GM23248 (cell line): ENCODE data around the gene ENPP5. TPM values are rescaled to one million over a fixed set of nuclear protein-coding genes. Genes with fewer than 3 reads are reported as not detected.

Experiments
- DNase-seq: peaks from one replicate; pipeline ENCODE4 v3.0.0-alpha.2; 2015
- H2AFZ ChIP-seq: fragments of 200-600 bp; sonication (generic); 2 replicates; pipeline ENCODE4 v1.6.1; 2016; ENCODE audit warnings: antibody characterized with exemption
- H3F3A ChIP-seq: fragments of 200-600 bp; sonication (generic); 2 replicates; pipeline ENCODE4 v1.6.1; 2016; ENCODE audit warnings: mild to moderate bottlenecking, antibody characterized with exemption, mixed run types; ENCODE audit not compliant: insufficient read depth
- H3K27ac ChIP-seq: fragments of 200-600 bp; sonication (generic); 2 replicates; pipeline ENCODE4 v1.5.1; 2016; ENCODE audit warnings: mild to moderate bottlenecking
- H3K27me3 ChIP-seq: fragments of 200-600 bp; sonication (generic); replicated peaks from 2 replicates; pipeline ENCODE4 v1.6.1; 2016; ENCODE audit warnings: mild to moderate bottlenecking; ENCODE audit not compliant: insufficient read depth
- H3K36me3 ChIP-seq: fragments of 200-600 bp; sonication (generic); 2 replicates; pipeline ENCODE4 v1.6.1; 2016; ENCODE audit warnings: low read depth, mild to moderate bottlenecking
- H3K4me1 ChIP-seq: fragments of 200-600 bp; sonication (generic); 2 replicates; pipeline ENCODE4 v1.6.1; 2016; ENCODE audit warnings: mild to moderate bottlenecking; ENCODE audit not compliant: insufficient read depth
- H3K4me2 ChIP-seq: fragments of 200-600 bp; sonication (generic); one replicate; pipeline ENCODE4 v1.6.1; 2016; ENCODE audit warnings: mild to moderate bottlenecking; ENCODE audit not compliant: unreplicated experiment
- H3K4me3 ChIP-seq: fragments of 200-600 bp; sonication (generic); 2 replicates; pipeline ENCODE4 v1.5.1; 2016; ENCODE audit warnings: mild to moderate bottlenecking
- H3K79me2 ChIP-seq: fragments of 200-600 bp; sonication (generic); 2 replicates; pipeline ENCODE4 v1.6.1; 2016; ENCODE audit warnings: mild to moderate bottlenecking; ENCODE audit not compliant: insufficient read depth
- H3K9ac ChIP-seq: fragments of 200-600 bp; sonication (generic); 2 replicates; pipeline ENCODE4 v1.6.1; 2016; ENCODE audit warnings: mild to moderate bottlenecking
- H3K9me2 ChIP-seq: fragments of 200-600 bp; sonication (generic); 2 replicates; pipeline ENCODE4 v1.6.1; 2016; ENCODE audit warnings: mixed run types, mild to moderate bottlenecking, moderate library complexity; ENCODE audit not compliant: insufficient read depth
- H3K9me3 ChIP-seq: fragments of 200-600 bp; sonication (generic); one replicate; pipeline ENCODE4 v1.6.1; 2017; ENCODE audit warnings: low read depth
- H4K20me1 ChIP-seq: fragments of 200-600 bp; sonication (generic); 2 replicates; pipeline ENCODE4 v1.6.0; 2016; ENCODE audit not compliant: insufficient read depth
- EZH2 ChIP-seq: fragments of 200-600 bp; sonication (generic); IDR thresholded peaks from 2 replicates; pipeline ENCODE4 v1.6.1; 2018; ENCODE audit warnings: antibody characterized with exemption, mild to moderate bottlenecking; ENCODE audit not compliant: insufficient read depth, poor library complexity, severe bottlenecking
- EZH2phosphoT487 ChIP-seq: fragments of 200-600 bp; sonication (generic); IDR thresholded peaks from 2 replicates; pipeline ENCODE4 v1.6.1; 2018; ENCODE audit warnings: antibody characterized with exemption, moderate library complexity, mild to moderate bottlenecking, low read depth; ENCODE audit not compliant: insufficient read depth
- WGBS, 2 experiments: methylation state at CpG; one replicate each; pipeline ENCODE4 v1.1.6; 2015 to 2017; ENCODE audit warnings: low lambda C conversion rate in 2 of 2, low coverage in 1 of 2; ENCODE audit errors: missing lambda C conversion rate in 2 of 2; 5-methylcytosine and 5-hydroxymethylcytosine counted together
- in situ Hi-C: fragments of 300-500 bp; cut with MboI; formaldehyde crosslinking; loops from 2 replicates; pipeline ENCODE4 v1.15.0; 2020
- polyA plus RNA-seq: library from polyadenylated mRNA; unstranded; fragments of >200 nt; fragmentation: Nextera tagmentation; extraction: Ambion mirVana; gene quantifications from 2 replicates; pipeline ENCODE4 v1.2.1, GENCODE V29; 2016
- total RNA-seq: library from RNA; depleted of rRNA; stranded (reverse); fragments of >200 nt; shearing (Covaris generic); gene quantifications from 2 replicates; pipeline ENCODE4 v1.2.3, GENCODE V29; 2014

The ENPP5 gene
- total and polyA plus RNA-seq, 2 experiments from 2014 or later, result 0.24 TPM; not detected in 1

GRCh38 chr6:46144270-46144669 lies 26.5 kb downstream of the ENPP5 start:
- Histone ChIP-seq H3K27me3 (no peaks in the 10 kb centered on the region), H3K9ac (no peak overlapping the region), H3K9me2 (no peaks in the 10 kb centered on the region), H3K4me3 (no peak overlapping the region), H3F3A (no peaks in the 10 kb centered on the region), H3K27ac (no peak overlapping the region), H3K4me1 (no peaks in the 10 kb centered on the region), H3K36me3 (no peaks in the 10 kb centered on the region), H3K9me3 (no peaks in the 10 kb centered on the region), H3K4me2 (no peak overlapping the region), H3K79me2 (no peaks in the 10 kb centered on the region), H4K20me1 (no peaks in the 10 kb centered on the region), H2AFZ (no peak overlapping the region)
- DNase-seq, result no peak
- WGBS, 2 experiments, result 82 to 95% methylated on average over 1 of the region's 1 CpG
- TF ChIP-seq EZH2phosphoT487 (no peak), EZH2 (no peak)
- in situ Hi-C loops, result no loop called here

DNA sequence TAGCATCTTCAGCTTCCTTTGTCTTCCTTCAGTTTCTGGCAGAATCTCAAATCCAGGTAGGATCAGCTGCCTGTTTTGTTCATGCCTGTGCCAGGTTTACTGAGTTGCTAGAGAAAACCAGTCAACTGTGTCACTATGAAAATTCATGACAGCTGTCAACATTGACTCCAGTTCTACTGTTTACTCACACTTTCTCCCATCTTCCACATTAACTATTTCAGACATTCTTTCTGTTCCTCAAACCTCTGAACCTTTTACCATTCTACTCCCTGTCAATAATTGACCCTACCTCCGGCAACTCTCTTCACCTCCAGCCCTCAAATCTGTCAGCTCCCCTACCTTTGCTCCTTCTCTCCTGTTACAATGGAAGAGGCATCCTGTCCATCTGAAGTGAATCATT lies 32.5 kb downstream of the ENPP5 start:
- Histone ChIP-seq H2AFZ (no peak overlapping the region), H3K27ac (no peak overlapping the region), H3K27me3 (no peaks in the 10 kb centered on the region; the same call in 1 of the 2 replicates), H3K4me3 (no peak overlapping the region), H4K20me1 (no peaks in the 10 kb centered on the region), H3K9me2 (no peaks in the 10 kb centered on the region), H3K9me3 (no peaks in the 10 kb centered on the region), H3K79me2 (no peaks in the 10 kb centered on the region), H3K9ac (no peak overlapping the region), H3F3A (no peaks in the 10 kb centered on the region), H3K4me2 (no peak overlapping the region), H3K4me1 (no peaks in the 10 kb centered on the region), H3K36me3 (no peaks in the 10 kb centered on the region)
- TF ChIP-seq EZH2phosphoT487 (no peak), EZH2 (no peak)
- DNase-seq, result no peak
- 74 to 76% methylated on average over 1 of the region's 1 CpG for WGBS, 2 experiments
- in situ Hi-C loops, result no loop called here

DNA sequence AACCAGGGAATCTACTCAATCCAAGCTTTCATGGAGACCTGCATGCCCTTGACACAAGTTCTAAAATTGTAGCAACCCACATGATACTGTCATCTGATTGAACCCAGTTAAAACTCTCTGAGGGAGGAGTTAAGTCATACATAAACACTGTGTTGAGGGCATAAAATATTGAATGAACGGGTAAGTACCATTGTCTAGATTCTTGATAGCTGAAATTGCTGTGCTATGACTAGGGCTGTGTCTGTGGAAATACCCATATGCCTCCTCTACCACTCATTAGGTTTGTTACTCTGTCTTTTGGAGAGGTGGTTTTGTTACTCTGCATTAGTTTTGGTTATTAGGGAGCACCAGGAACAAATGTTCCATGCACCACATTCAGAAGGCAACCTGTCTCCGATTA lies 33.4 kb downstream of the ENPP5 start:
- Histone ChIP-seq H3K27me3 (no peaks in the 10 kb centered on the region; the same call in 1 of the 2 replicates), H3K27ac (no peak overlapping the region), H2AFZ (no peak overlapping the region), H4K20me1 (no peaks in the 10 kb centered on the region), H3F3A (no peaks in the 10 kb centered on the region), H3K9ac (no peak overlapping the region), H3K4me1 (no peaks in the 10 kb centered on the region), H3K9me2 (no peaks in the 10 kb centered on the region), H3K9me3 (no peaks in the 10 kb centered on the region), H3K79me2 (no peaks in the 10 kb centered on the region), H3K36me3 (no peaks in the 10 kb centered on the region), H3K4me2 (no peak overlapping the region), H3K4me3 (no peak overlapping the region)
- TF ChIP-seq EZH2phosphoT487 (no peak), EZH2 (no peak)
- no peak for DNase-seq
- in situ Hi-C loops, result no loop called here
- 62 to 70% methylated on average over 2 of the region's 2 CpGs for WGBS, 2 experiments

DNA sequence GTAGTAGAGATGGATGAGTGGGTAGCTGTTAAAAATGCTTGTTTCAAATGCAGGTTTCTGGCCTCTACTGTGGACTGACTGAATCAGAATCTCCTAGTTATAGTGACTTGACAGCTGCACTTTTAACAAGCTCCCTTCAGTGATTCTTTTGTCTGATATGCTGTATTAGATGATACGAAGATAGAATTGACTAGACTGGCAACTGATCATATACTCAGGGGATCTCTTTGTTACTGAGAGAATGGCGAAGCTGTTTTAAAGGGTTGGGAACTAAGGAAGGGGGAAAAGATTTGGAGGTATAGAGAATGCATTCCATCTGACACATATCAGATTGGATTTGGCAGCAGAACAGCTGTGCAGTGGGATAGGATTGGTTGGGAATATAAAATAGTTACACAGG lies 33.9 kb downstream of the ENPP5 start:
- H3K4me2 ChIP-seq, result no peak overlapping the region
- no peaks in the 10 kb centered on the region for H3K4me1 ChIP-seq
- H3K9ac ChIP-seq, result no peak overlapping the region
- no peaks in the 10 kb centered on the region for H3K9me2 ChIP-seq
- no peak overlapping the region for H2AFZ ChIP-seq
- in situ Hi-C loops, result no loop called here
- no peak overlapping the region for H3K27ac ChIP-seq
- TF ChIP-seq EZH2phosphoT487 (no peak), EZH2 (no peak)
- 54 to 57% methylated on average over 2 of the region's 2 CpGs for WGBS, 2 experiments
- H4K20me1 ChIP-seq, result no peaks in the 10 kb centered on the region
- DNase-seq, result no peak
- no peaks in the 10 kb centered on the region for H3K9me3 ChIP-seq
- H3K4me3 ChIP-seq, result no peak overlapping the region
- H3K79me2 ChIP-seq, result no peaks in the 10 kb centered on the region
- no peaks in the 10 kb centered on the region for H3F3A ChIP-seq
- no peaks in the 10 kb centered on the region; the same call in 1 of the 2 replicates for H3K27me3 ChIP-seq
- no peaks in the 10 kb centered on the region for H3K36me3 ChIP-seq

DNA sequence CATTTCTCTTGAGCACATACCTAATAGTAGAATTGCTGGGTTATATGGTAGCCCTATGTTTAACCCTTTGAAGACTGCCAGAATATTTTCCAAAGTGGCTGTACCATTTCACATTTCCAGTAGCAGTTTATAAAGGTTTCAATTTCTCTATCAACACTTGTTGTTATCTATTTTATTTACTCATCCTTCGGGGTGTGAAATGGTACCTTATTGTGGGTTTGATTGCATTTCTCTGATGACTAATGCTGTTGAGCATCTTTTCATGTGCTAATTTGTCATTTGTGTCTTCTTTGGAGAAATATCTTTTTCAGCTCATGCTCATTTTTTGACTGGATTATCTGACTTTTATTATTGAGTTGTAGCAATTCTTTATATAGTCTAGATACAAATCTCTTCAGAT lies 35.6 kb downstream of the ENPP5 start:
- H3K4me1 ChIP-seq, result no peaks in the 10 kb centered on the region
- H3K27ac ChIP-seq, result no peak overlapping the region
- H3K79me2 ChIP-seq, result no peaks in the 10 kb centered on the region
- no peak for DNase-seq
- H2AFZ ChIP-seq, result no peak overlapping the region
- no peaks in the 10 kb centered on the region for H4K20me1 ChIP-seq
- in situ Hi-C loops, result no loop called here
- no peaks in the 10 kb centered on the region for H3K9me2 ChIP-seq
- H3K9ac ChIP-seq, result no peak overlapping the region
- H3K4me3 ChIP-seq, result no peak overlapping the region
- H3K9me3 ChIP-seq, result no peaks in the 10 kb centered on the region
- H3K27me3 ChIP-seq, result no peaks in the 10 kb centered on the region; the same call in 1 of the 2 replicates
- TF ChIP-seq EZH2 (no peak), EZH2phosphoT487 (no peak)
- WGBS, 2 experiments, result 48 to 52% methylated on average over 1 of the region's 1 CpG
- H3K36me3 ChIP-seq, result no peaks in the 10 kb centered on the region
- no peak overlapping the region for H3K4me2 ChIP-seq
- no peaks in the 10 kb centered on the region for H3F3A ChIP-seq
